GM12891 (cell line): ENCODE results near the gene TMEM255B. TPM values are rescaled to one million over a fixed set of nuclear protein-coding genes. Genes with fewer than 3 reads are reported as not detected.
"Not testable (repeated sequence)": the region's sequence is repeated elsewhere in the genome, so short reads cannot be mapped to it uniquely, and the experiment has no call there.

Source experiments
- DNase-seq: peaks from one replicate; pipeline ENCODE4 v3.0.0; 2011; ENCODE audit warnings: low spot score; ENCODE audit not compliant: insufficient read length
- FAIRE-seq: peaks from 2 replicates; lab custom pipeline; 2011; peaks lifted over from hg19 to GRCh38; lab: Jason Lieb, UNC
- PAX5 ChIP-seq: IDR thresholded peaks from 2 replicates; pipeline ENCODE4 v1.6.1; 2011; ENCODE audit warnings: low read length, moderate library complexity, mild to moderate bottlenecking; ENCODE audit not compliant: insufficient read depth, severe bottlenecking
- POLR2A ChIP-seq: IDR thresholded peaks from 2 replicates; pipeline ENCODE4 v1.6.1; 2011; ENCODE audit warnings: low read depth, low read length, control low read depth
- POLR2AphosphoS5 ChIP-seq: IDR thresholded peaks from 2 replicates; pipeline ENCODE4 v1.6.1; 2011; ENCODE audit warnings: low read depth, low read length, control low read depth
- POU2F2 ChIP-seq: IDR thresholded peaks from 2 replicates; pipeline ENCODE4 v1.6.1; 2011; ENCODE audit warnings: low read depth, mild to moderate bottlenecking, control low read depth, low read length, moderate library complexity
- SPI1 ChIP-seq: IDR thresholded peaks from 2 replicates; pipeline ENCODE4 v1.6.1; 2011; ENCODE audit warnings: low read depth, low read length, control low read depth
- TAF1 ChIP-seq: IDR thresholded peaks from 2 replicates; pipeline ENCODE4 v1.6.1; 2011; ENCODE audit warnings: low read depth, low read length, control low read depth
- polyA plus RNA-seq: library from polyadenylated mRNA; unstranded; fragments of >200 nt; gene quantifications from one replicate; pipeline ENCODE4 v1.2.1, GENCODE V29; 2012; ENCODE audit warnings: low read depth, missing spikeins, inconsistent platforms; ENCODE audit not compliant: missing spikeins

Gene TMEM255B
- 0.82 TPM for polyA plus RNA-seq

DNA sequence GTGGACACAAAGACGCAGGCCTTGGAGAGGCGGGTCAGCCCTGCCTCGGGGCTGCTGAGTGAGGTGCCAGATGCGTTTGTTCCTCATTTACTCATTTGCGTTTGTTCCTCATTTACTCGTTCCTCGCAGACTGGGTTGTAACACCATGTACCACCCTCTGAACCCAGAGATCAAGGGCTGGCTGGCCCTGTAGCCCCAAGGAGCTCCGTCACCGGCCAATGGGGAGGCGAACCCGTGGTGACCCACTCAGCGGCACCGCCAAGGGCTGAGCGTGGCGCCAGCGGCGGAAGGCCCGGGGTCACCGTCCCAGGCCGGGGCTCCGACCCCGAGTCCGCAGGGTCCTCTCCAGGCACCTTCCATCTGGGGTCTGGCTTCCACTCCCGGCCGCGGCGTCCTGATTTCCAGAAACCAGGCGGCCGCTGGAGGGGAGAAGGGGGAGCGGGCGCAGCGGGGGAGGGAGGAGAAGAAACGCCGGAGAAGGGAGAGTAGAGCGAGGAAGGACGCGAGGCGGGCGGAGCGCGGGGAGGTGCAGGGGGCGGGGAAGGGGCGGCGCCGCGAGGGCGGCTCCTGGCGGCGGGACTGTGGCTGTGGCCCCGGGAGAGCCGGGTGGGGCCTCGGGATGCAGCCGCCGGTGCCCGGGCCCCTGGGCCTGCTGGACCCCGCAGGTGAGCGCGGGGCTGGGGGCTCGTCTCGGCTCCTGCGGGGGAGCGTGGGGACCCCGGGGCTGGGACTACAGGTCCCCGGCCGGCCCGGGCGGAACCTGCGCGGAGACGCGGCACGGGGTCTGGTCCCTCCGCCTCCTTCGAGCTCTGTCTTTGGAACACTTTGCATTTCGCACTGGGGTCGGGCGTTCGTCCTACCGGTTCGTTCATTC, at the start of gene TMEM255B:
TSS of gene TMEM255B (plus strand) at position 576 of the 874 bp plus-strand sequence. CDS start at position 620, 44 bp downstream.
- TF ChIP-seq TAF1 (no peak), SPI1 (no peak), POLR2A (no peak), POU2F2 (no peak), PAX5 (no peak), POLR2AphosphoS5 (no peak)
- DNase-seq (peak; percentile 96), FAIRE-seq (peak; percentile 78)

- FAIRE-seq, result no peak
- TF ChIP-seq TAF1 (no peak), POU2F2 (no peak), POLR2AphosphoS5 (no peak), POLR2A (no peak), PAX5 (no peak)
- no peak for DNase-seq
Measured at GRCh38 chr13:113722921-113723320, 36.1 kb upstream of the TMEM255B start.

DNA sequence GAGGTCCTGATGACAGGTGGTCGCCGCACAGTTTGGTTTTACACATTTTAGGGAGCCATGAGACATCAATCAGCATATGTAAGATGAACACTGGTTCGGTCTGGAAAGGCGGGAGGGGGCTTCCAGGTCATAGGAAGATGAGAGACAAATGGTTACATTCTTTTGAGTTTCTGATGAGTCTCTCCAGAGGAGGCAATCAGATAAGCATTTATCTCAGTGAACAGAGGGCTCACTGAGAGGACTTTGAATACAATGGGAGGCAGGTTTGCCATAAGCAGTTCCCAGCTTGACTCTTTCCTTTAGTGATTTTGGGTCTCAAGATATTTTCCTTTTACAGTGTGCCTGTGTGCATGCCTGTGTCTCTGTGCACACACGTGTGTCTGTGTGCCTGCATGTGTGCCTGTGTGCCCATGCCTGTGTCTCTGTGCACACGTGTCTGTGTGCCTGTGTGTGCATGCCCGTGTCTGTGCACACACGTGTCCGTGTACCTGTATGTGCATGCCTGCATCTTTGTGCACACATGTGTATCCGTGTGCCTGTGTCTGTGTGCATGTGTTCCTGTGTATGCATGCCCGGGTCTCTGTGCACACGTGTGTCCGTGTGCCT, 35.5 kb upstream of the TMEM255B start:
- no peak for FAIRE-seq
- DNase-seq, result no peak
- no peak for TF ChIP-seq POLR2A
- no peak for TF ChIP-seq PAX5
- TF ChIP-seq POU2F2, result no peak
- no peak for TF ChIP-seq POLR2AphosphoS5
- TF ChIP-seq SPI1, result no peak
- no peak for TF ChIP-seq TAF1

DNA sequence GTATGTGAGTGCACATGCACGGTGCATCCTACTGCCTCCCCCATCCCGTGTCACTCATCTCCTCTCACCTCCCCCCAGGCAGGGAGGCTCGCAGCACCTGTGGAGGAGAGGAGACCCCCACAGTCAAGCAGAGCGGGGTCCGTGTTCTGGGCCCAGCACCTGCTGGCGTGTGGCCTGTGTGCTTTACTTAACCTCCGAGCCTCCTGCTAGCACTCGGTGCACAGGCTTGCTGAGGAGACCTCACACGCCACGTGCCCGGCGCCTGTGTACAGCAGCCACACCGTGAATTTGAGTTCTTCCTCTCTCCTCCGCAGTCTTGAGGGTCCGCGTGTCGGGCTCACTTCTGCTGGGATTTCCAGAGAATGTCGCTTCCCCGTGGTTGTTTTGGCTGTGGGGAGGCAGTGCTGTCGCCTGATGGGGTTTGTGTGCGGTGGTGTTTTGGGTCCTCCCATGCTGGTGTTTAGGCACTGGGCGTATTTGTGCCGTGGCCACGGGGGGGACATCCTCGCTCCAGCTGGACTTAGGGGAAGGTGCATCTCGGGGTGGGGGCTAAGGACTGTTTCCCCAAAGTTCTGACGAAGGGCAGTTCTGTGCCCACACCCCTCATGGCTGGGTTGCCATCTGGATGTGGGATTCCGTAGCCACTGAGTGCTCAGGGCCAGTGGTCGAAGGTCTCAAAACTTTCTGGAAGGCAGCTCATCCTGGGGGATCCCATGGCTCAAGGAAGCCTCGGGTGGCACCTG, 34.8 kb upstream of the TMEM255B start:
- TF ChIP-seq POLR2AphosphoS5, result no peak
- no peak for TF ChIP-seq SPI1
- TF ChIP-seq TAF1, result no peak
- no peak for TF ChIP-seq POU2F2
- TF ChIP-seq PAX5, result no peak
- no peak for TF ChIP-seq POLR2A
- peak; percentile 47 for FAIRE-seq
- no peak for DNase-seq

- FAIRE-seq (peak; percentile 73), DNase-seq (peak; percentile 83)
- TF ChIP-seq SPI1, result no peak
- no peak for TF ChIP-seq PAX5
- no peak for TF ChIP-seq POLR2A
- no peak for TF ChIP-seq POU2F2
- no peak for TF ChIP-seq POLR2AphosphoS5
- no peak for TF ChIP-seq TAF1
Measured at GRCh38 chr13:113724780-113725315, 34.2 kb upstream of the TMEM255B start.

DNA sequence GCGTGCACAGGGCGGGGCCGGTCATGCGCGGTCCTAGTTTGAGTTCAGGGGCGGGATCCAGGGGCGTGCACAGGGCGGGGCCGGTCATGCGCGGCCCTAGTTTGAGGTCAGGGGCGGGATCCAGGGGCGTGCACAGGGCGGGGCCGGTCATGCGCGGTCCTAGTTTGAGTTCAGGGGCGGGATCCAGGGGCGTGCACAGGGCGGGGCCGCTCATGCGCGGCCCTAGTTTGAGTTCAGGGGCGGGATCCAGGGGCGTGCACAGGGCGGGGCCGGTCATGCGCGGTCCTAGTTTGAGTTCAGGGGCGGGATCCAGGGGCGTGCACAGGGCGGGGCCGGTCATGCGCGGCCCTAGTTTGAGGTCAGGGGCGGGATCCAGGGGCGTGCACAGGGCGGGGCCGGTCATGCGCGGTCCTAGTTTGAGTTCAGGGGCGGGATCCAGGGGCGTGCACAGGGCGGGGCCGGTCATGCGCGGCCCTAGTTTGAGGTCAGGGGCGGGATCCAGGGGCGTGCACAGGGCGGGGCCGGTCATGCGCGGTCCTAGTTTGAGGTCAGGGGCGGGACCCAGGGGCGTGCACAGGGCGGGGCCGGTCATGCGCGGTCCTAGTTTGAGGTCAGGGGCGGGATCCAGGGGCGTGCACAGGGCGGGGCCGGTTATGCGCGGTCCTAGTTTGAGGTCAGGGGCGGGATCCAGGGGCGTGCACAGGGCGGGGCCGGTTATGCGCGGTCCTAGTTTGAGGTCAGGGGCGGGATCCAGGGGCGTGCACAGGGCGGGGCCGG, 33.5 kb upstream of the TMEM255B start:
- not testable (repeated sequence) for FAIRE-seq, DNase-seq

- not testable (repeated sequence) for DNase-seq, FAIRE-seq
Measured at GRCh38 chr13:113726106-113726821, 32.8 kb upstream of the TMEM255B start.

DNA sequence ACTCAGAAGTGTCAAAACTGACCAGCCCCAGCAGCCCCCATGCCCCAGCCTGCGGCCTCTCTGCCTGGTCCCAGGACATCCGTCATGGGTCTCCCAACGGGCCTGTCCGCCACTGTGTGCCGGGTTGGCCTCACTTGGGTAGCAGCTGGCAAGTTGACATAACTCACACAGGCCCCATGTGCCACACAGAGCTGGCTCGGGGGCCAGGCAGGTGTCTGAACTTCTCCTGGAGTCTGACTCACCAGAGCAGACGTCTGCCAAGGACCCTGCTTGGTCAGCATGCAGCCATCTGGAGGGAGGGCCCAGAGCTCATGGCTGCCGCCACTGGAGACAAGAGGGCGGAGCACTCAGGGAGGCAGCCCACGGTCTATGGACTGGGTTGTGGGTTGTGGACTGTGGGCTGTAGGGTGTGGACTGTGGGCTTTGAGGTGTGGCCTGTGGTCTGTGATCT, 32.0 kb upstream of the TMEM255B start:
- DNase-seq (no peak), FAIRE-seq (no peak)
- TF ChIP-seq TAF1 (no peak), POLR2AphosphoS5 (no peak), POU2F2 (no peak), POLR2A (no peak), SPI1 (no peak), PAX5 (no peak)

- FAIRE-seq, result no peak
- TF ChIP-seq TAF1, result no peak
- TF ChIP-seq SPI1, result no peak
- TF ChIP-seq POLR2AphosphoS5, result no peak
- no peak for TF ChIP-seq POLR2A
- no peak for TF ChIP-seq PAX5
- TF ChIP-seq POU2F2, result no peak
- no peak for DNase-seq
Measured at GRCh38 chr13:113728571-113729054, 30.4 kb upstream of the TMEM255B start.
